HepG2 (cell line): ENCODE measurements around the gene GRIK3. TPM values are rescaled to one million over a fixed set of nuclear protein-coding genes. Genes with fewer than 3 reads are reported as not detected.

Experiments used
- ATAC-seq: fragments of 200-7000 bp; cut with Tn5 transposase; 3 replicates; pipeline ENCODE4 v1.9.1; 2020; ENCODE audit warnings: mild to moderate bottlenecking, moderate library complexity
- BruUV-seq: library from RNA; stranded (reverse); fragments of 400-500 nt; replicated peaks from 2 replicates; lab custom pipeline; 2021; lab: Mats Ljungman, UMichigan
- CTCF ChIA-PET: fragments of 300-600 bp; formaldehyde crosslinking; extraction: SDS; loops from one replicate; lab custom pipeline; 2021; ENCODE audit warnings: low total read pairs, inconsistent platforms, low intra/inter-chr PET ratio; lab: Yijun Ruan, JAX
- POLR2A ChIA-PET: fragments of 350-600 bp; sonication (Branson Sonifier 250); formaldehyde crosslinking; loops from one replicate; lab custom pipeline; 2020; ENCODE audit warnings: antibody characterized with exemption, inconsistent platforms; lab: Yijun Ruan, JAX
- DNase-seq: peaks from one replicate; pipeline ENCODE4 v3.0.0-alpha.2; 2015; ENCODE audit warnings: low spot score
- FAIRE-seq: peaks from 3 replicates; lab custom pipeline; 2011; peaks lifted over from hg19 to GRCh38; lab: Jason Lieb, UNC
- H2AFZ ChIP-seq: one replicate; pipeline ENCODE4 v1.6.1; 2011; ENCODE audit warnings: low read length, inconsistent platforms
- H3K27ac ChIP-seq: fragments of 300-600 bp; 3 replicates; pipeline ENCODE4 v1.8.0; 2011; ENCODE audit warnings: mixed run types, mild to moderate bottlenecking, mixed read lengths, low read length, inconsistent platforms; ENCODE audit not compliant: insufficient read depth; ENCODE audit errors: extremely low read length
- H3K27me3 ChIP-seq, 2 experiments: fragments of 200-600 bp in 1 of 2; 2 replicates in 1 of 2; 3 replicates in 1 of 2; pipeline versions ENCODE4 v1.6.0 to v1.8.0; 2011; ENCODE audit warnings: low read length in 2 of 2, mild to moderate bottlenecking in 2 of 2, moderate library complexity in 2 of 2, inconsistent platforms in 1 of 2; ENCODE audit not compliant: insufficient read depth in 2 of 2, control insufficient read depth in 1 of 2
- H3K36me3 ChIP-seq, 2 experiments: fragments of 200-600 bp in 1 of 2; replicated peaks in 1 of 2; 2 replicates in 1 of 2; 3 replicates in 1 of 2; pipeline versions ENCODE4 v1.5.1 to v1.8.0; 2011; ENCODE audit warnings: low read length in 2 of 2, inconsistent platforms in 1 of 2; ENCODE audit not compliant: insufficient read depth in 2 of 2, control insufficient read depth in 1 of 2
- H3K4me1 ChIP-seq: 2 replicates; pipeline ENCODE4 v1.5.1; 2012; ENCODE audit warnings: low read length, inconsistent platforms; ENCODE audit not compliant: insufficient read depth
- H3K4me2 ChIP-seq: 2 replicates; pipeline ENCODE4 v1.6.0; 2011; ENCODE audit warnings: low read depth, low read length, inconsistent platforms
- H3K4me3 ChIP-seq, 3 experiments: fragments of 200-600 bp in 1 of 3; sonication (generic), shearing (Covaris generic) in 1 of 3; replicated peaks in 1 of 3; 2 replicates each; pipeline ENCODE4 v1.5.1; 2011 to 2016; ENCODE audit warnings: low read length in 3 of 3, inconsistent platforms in 2 of 3, low read depth in 2 of 3, mild to moderate bottlenecking in 2 of 3, control low read depth in 1 of 3, mixed read lengths in 1 of 3; ENCODE audit not compliant: insufficient read depth in 1 of 3
- H3K79me2 ChIP-seq: one replicate; pipeline ENCODE4 v1.6.1; 2011; ENCODE audit warnings: low read length, inconsistent platforms; ENCODE audit not compliant: insufficient read depth
- H3K9ac ChIP-seq: 2 replicates; pipeline ENCODE4 v1.6.0; 2011; ENCODE audit warnings: mild to moderate bottlenecking, low read depth, low read length, inconsistent platforms; ENCODE audit not compliant: insufficient read depth
- H3K9me3 ChIP-seq: 2 replicates; pipeline ENCODE4 v1.5.1; 2012; ENCODE audit warnings: mild to moderate bottlenecking, low read length
- H4K20me1 ChIP-seq: 2 replicates; pipeline ENCODE4 v1.6.0; 2011; ENCODE audit warnings: inconsistent platforms, mild to moderate bottlenecking, low read length, moderate library complexity; ENCODE audit not compliant: insufficient read depth
- HDAC2 ChIP-seq: sonication (generic); formaldehyde crosslinking; IDR thresholded peaks from 2 replicates; pipeline ENCODE4 v1.4.0; 2020; ENCODE audit warnings: missing genetic modification reagents
- HMGA1 ChIP-seq: sonication (generic); formaldehyde crosslinking; conservative IDR thresholded peaks from 2 replicates; pipeline ENCODE4 v1.4.0; 2020; ENCODE audit warnings: missing genetic modification reagents
- PATZ1 ChIP-seq: sonication (generic); formaldehyde crosslinking; IDR thresholded peaks from 2 replicates; pipeline ENCODE4 v1.4.0; 2020; ENCODE audit warnings: missing genetic modification reagents
- RBFOX2 ChIP-seq: fragments of 200-400 bp; formaldehyde crosslinking; IDR thresholded peaks from 2 replicates; pipeline ENCODE4 v1.6.1; 2017; ENCODE audit warnings: low read depth, mild to moderate bottlenecking, low read length
- SETDB1 ChIP-seq: sonication (generic); formaldehyde crosslinking; IDR thresholded peaks from 2 replicates; pipeline ENCODE4 v1.5.1; 2020; ENCODE audit warnings: missing genetic modification reagents, mild to moderate bottlenecking, borderline replicate concordance
- TMF1 ChIP-seq: sonication (generic); formaldehyde crosslinking; IDR thresholded peaks from 2 replicates; pipeline ENCODE4 v1.8.1; 2022; ENCODE audit warnings: low read depth, missing genetic modification reagents
- USF2 ChIP-seq, 2 experiments: sonication (generic) in 1 of 2; formaldehyde crosslinking in 1 of 2; IDR thresholded peaks; 2 replicates each; pipeline versions ENCODE4 v1.5.1 to v1.6.1; 2011 to 2020; ENCODE audit warnings: borderline replicate concordance in 1 of 2, low read depth in 1 of 2, low read length in 1 of 2, mild to moderate bottlenecking in 1 of 2, missing genetic modification reagents in 1 of 2, moderate library complexity in 1 of 2
- ZBED4 ChIP-seq: sonication (generic); formaldehyde crosslinking; IDR thresholded peaks from 2 replicates; pipeline ENCODE4 v1.4.0; 2020; ENCODE audit warnings: missing genetic modification reagents, borderline replicate concordance
- ZNF264 ChIP-seq: sonication (generic); formaldehyde crosslinking; IDR thresholded peaks from 2 replicates; pipeline ENCODE4 v1.4.0; 2020; ENCODE audit warnings: missing genetic modification reagents
- ZNF326 ChIP-seq: sonication (generic); formaldehyde crosslinking; IDR thresholded peaks from 2 replicates; pipeline ENCODE4 v1.4.0; 2020; ENCODE audit warnings: missing genetic modification reagents, borderline replicate concordance
- ZNF761 ChIP-seq: sonication (generic); formaldehyde crosslinking; conservative IDR thresholded peaks from 2 replicates; pipeline ENCODE4 v1.4.0; 2020; ENCODE audit warnings: mild to moderate bottlenecking, missing genetic modification reagents
- WGBS: methylation state at CpG from one replicate; pipeline ENCODE4 v1.1.6; 2017; ENCODE audit warnings: low lambda C conversion rate; 5-methylcytosine and 5-hydroxymethylcytosine counted together
- in situ Hi-C: cut with HindIII; loops from 2 replicates; pipeline ENCODE4 v1.10.0; 2017; ENCODE audit warnings: low pct_unique_long_range_greater_than_20kb; ENCODE audit not compliant: extremely low pct_ligation_motif_present
- intact Hi-C: fragments of 100-400 bp; cut with micrococcal nuclease; formaldehyde crosslinking; loops from one replicate; pipeline ENCODE4 v1.10.0; 2022; ENCODE audit not compliant: unreplicated experiment
- polyA plus RNA-seq, 8 experiments: library from polyadenylated mRNA; depleted of rRNA in 3 of 8; stranded (reverse) in 7 of 8; unstranded in 1 of 8; fragments of >200 nt; fragmentation: Illumina TruSeq in 4 of 8; extraction: Trizol in 4 of 8; gene quantifications; 2 replicates each; pipeline versions ENCODE4 v1.2.1 to v1.2.3, GENCODE V29; 2011 to 2016; ENCODE audit warnings: low read depth in 4 of 8, missing spikeins in 1 of 8, mixed read lengths in 1 of 8; ENCODE audit not compliant: insufficient read depth in 1 of 8
- total RNA-seq, 5 experiments: library from RNA; depleted of rRNA; stranded (reverse); fragments of >200 nt; fragmentation: Illumina TruSeq; extraction: Trizol; gene quantifications; 2 replicates each; pipeline ENCODE4 v1.2.3, GENCODE V29; 2016; ENCODE audit warnings: low read depth in 1 of 5
- TF ChIP-seq, protein P1 (sequence below): sonication (generic); formaldehyde crosslinking; IDR thresholded peaks from 2 replicates; pipeline ENCODE4 v1.5.1; 2020; ENCODE audit warnings: mild to moderate bottlenecking, missing genetic modification reagents, moderate library complexity

Gene GRIK3
- total and polyA plus RNA-seq, 2 of the 13 experiments (the other 11 are each of a cell fraction or from before 2014, with no cell fraction given): not detected

GRCh38 chr1:37040773-37041172 lies 6.5 kb upstream of the GRIK3 start:
- no peaks in the 10 kb centered on the region for H3K79me2 ChIP-seq
- TF ChIP-seq USF2 (IDR thresholded peaks at IDR 0.05; ENCODE audit: low read depth, low read length): no peak
- no peak for TF ChIP-seq USF2 (CRISPR knock-in tag; IDR thresholded peaks at IDR 0.05; ENCODE audit: borderline replicate concordance)
- no peak for TF ChIP-seq SETDB1 (CRISPR knock-in tag)
- no peak for TF ChIP-seq PATZ1 (CRISPR knock-in tag)
- no peak for TF ChIP-seq ZBED4 (CRISPR knock-in tag)
- no peak for TF ChIP-seq ZNF326 (CRISPR knock-in tag)
- TF ChIP-seq RBFOX2: no peak
- TF ChIP-seq HDAC2 (CRISPR knock-in tag): no peak
- TF ChIP-seq TMF1 (CRISPR knock-in tag): no peak
- TF ChIP-seq, protein P1, sequence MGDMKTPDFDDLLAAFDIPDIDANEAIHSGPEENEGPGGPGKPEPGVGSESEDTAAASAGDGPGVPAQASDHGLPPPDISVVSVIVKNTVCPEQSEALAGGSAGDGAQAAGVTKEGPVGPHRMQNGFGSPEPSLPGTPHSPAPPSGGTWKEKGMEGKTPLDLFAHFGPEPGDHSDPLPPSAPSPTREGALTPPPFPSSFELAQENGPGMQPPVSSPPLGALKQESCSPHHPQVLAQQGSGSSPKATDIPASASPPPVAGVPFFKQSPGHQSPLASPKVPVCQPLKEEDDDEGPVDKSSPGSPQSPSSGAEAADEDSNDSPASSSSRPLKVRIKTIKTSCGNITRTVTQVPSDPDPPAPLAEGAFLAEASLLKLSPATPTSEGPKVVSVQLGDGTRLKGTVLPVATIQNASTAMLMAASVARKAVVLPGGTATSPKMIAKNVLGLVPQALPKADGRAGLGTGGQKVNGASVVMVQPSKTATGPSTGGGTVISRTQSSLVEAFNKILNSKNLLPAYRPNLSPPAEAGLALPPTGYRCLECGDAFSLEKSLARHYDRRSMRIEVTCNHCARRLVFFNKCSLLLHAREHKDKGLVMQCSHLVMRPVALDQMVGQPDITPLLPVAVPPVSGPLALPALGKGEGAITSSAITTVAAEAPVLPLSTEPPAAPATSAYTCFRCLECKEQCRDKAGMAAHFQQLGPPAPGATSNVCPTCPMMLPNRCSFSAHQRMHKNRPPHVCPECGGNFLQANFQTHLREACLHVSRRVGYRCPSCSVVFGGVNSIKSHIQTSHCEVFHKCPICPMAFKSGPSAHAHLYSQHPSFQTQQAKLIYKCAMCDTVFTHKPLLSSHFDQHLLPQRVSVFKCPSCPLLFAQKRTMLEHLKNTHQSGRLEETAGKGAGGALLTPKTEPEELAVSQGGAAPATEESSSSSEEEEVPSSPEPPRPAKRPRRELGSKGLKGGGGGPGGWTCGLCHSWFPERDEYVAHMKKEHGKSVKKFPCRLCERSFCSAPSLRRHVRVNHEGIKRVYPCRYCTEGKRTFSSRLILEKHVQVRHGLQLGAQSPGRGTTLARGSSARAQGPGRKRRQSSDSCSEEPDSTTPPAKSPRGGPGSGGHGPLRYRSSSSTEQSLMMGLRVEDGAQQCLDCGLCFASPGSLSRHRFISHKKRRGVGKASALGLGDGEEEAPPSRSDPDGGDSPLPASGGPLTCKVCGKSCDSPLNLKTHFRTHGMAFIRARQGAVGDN: no peak
- no peak for TF ChIP-seq HMGA1 (CRISPR knock-in tag)
- TF ChIP-seq ZNF264 (CRISPR knock-in tag): no peak
- TF ChIP-seq ZNF761 (CRISPR knock-in tag): no peak

More at GRCh38 chr1:37040773-37041172, 6.5 kb upstream of the GRIK3 start:
- WGBS: 0% methylated on average over 3 of the region's 4 CpGs
- Histone ChIP-seq H3K27ac (no peak overlapping the region), H3K4me2 (no peak overlapping the region), H3K4me3 (no peak overlapping the region), H4K20me1 (peaks cover 4% of the 10 kb centered on the region; the same call in 1 of the 2 replicates), H3K36me3 (no peaks in the 10 kb centered on the region), H2AFZ (no peak overlapping the region), H3K27me3 (peaks cover 4 to 12% of the 10 kb centered on the region in 2 experiments; a peak in 4 of 5 replicates), H3K9ac (no peak overlapping the region), H3K9me3 (no peaks in the 10 kb centered on the region), H3K4me1 (no peaks in the 10 kb centered on the region)
- BruUV-seq: no TSS peak
- intact Hi-C loops: no loop called here
- CTCF ChIA-PET: no interaction called here
- DNase-seq (no peak), FAIRE-seq (no peak), ATAC-seq (no peak)
- POLR2A ChIA-PET: no interaction called here
- in situ Hi-C loops: loop anchor here (25.0 kb wide), 1 partner anchor 328 kb away; no protein-coding TSS in a partner anchor
